Testis (tissue), 3 donors: ENCODE results near the gene IRX2. TPM values are rescaled to one million over a fixed set of nuclear protein-coding genes. Genes with fewer than 3 reads are reported as not detected.
A peak's percentile ranks its signal among the peaks of the same experiment; 100 is the strongest.

Experiments used
- DNase-seq: peaks from one replicate; pipeline ENCODE4 v3.0.0-alpha.2; 2019
- H3K27ac ChIP-seq, 2 donors: fragments of 200-600 bp; sonication (generic); one replicate each; pipeline ENCODE4 v1.5.1; 2019
- H3K27me3 ChIP-seq: fragments of 200-600 bp; sonication (generic); one replicate; pipeline ENCODE4 v1.5.1; 2019
- H3K36me3 ChIP-seq: fragments of 200-600 bp; sonication (generic); one replicate; pipeline ENCODE4 v1.5.1; 2017; ENCODE audit warnings: low read depth; ENCODE audit errors: missing control alignments
- H3K4me1 ChIP-seq: fragments of 200-600 bp; sonication (generic); one replicate; pipeline ENCODE4 v1.5.1; 2019
- H3K4me3 ChIP-seq, 2 donors: fragments of 200-600 bp; sonication (generic); one replicate each; pipeline ENCODE4 v1.5.1; 2017 to 2019
- H3K9me3 ChIP-seq: fragments of 200-600 bp; sonication (generic); one replicate; pipeline ENCODE4 v1.5.1; 2017
- CTCF ChIP-seq, 3 experiments: fragments of 450-650 bp in 2 of 3; fragments of 200-600 bp in 1 of 3; sonication (generic) in 1 of 3; IDR thresholded peaks; one replicate each; pipeline ENCODE4 v1.5.1; 2016 to 2019; ENCODE audit warnings: antibody characterized with exemption in 3 of 3, mild to moderate bottlenecking in 2 of 3, moderate library complexity in 1 of 3
- POLR2A ChIP-seq: fragments of 450-650 bp; IDR thresholded peaks from one replicate; pipeline ENCODE4 v1.6.1; 2017; ENCODE audit warnings: antibody characterized with exemption, mild to moderate bottlenecking, moderate library complexity
- WGBS, 2 donors: methylation state at CpG; one replicate each; pipeline ENCODE4 v1.1.5; 2018; 5-methylcytosine and 5-hydroxymethylcytosine counted together
- intact Hi-C: fragments of 100-400 bp; cut with DNase I; formaldehyde crosslinking; loops from one replicate; pipeline ENCODE4 v1.15.1; 2023; ENCODE audit warnings: low total_unique reads
- polyA plus RNA-seq: library from polyadenylated mRNA; stranded (reverse); fragments of 350-450 nt; fragmentation: Illumina TruSeq; extraction: RNeasy Lipid Tissue Mini Kit (QIAGEN cat#74804); gene quantifications from one replicate; pipeline ENCODE4 v1.2.3, GENCODE V29; 2014; ENCODE audit warnings: low read depth, low replicate concordance; ENCODE audit not compliant: insufficient read depth
- total RNA-seq, 2 donors: library from RNA; depleted of rRNA; stranded (reverse); fragments of >200 nt; gene quantifications; one replicate each; pipeline ENCODE4 v1.2.3, GENCODE V29; 2016

IRX2 gene
- total and polyA plus RNA-seq, 3 donors from 2014 or later, result 2.8 to 15.1 (median 9.1) TPM

- 2 to 9% methylated on average over 26 to 57 of the region's 86 CpGs for WGBS, 2 donors
- H3K4me1 ChIP-seq, result no peaks in the 10 kb centered on the region
- no peak for DNase-seq
- H3K4me3 ChIP-seq, result peak overlapping the region; percentile 9 to 13
- H3K36me3 ChIP-seq, result no peaks in the 10 kb centered on the region
- intact Hi-C loops, result no loop called here
- no peaks in the 10 kb centered on the region for H3K27me3 ChIP-seq
- H3K9me3 ChIP-seq, result no peaks in the 10 kb centered on the region
- TF ChIP-seq CTCF (IDR thresholded peaks at IDR 0.05) (no peak), POLR2A (no peak)
- H3K27ac ChIP-seq, result no peak overlapping the region
These were observed 3.2 kb downstream of the IRX2 start for GRCh38 chr5:2748179-2748860.

GRCh38 chr5:2747363-2748162 is 3.9 kb downstream of the IRX2 start:
- Histone ChIP-seq H3K4me3 (peak overlapping the region; percentile 9 to 13), H3K4me1 (no peaks in the 10 kb centered on the region), H3K27ac (no peak overlapping the region), H3K36me3 (no peaks in the 10 kb centered on the region), H3K27me3 (no peaks in the 10 kb centered on the region), H3K9me3 (no peaks in the 10 kb centered on the region)
- 12 to 19% methylated on average over 16 to 26 of the region's 26 CpGs for WGBS, 2 donors
- intact Hi-C loops, result no loop called here
- TF ChIP-seq CTCF (IDR thresholded peaks at IDR 0.05) (no peak), POLR2A (no peak)
- no peak for DNase-seq

- WGBS, 2 donors, result 9 to 36% methylated on average over 3 of the region's 3 CpGs
- Histone ChIP-seq H3K27me3 (no peaks in the 10 kb centered on the region), H3K27ac (no peak overlapping the region), H3K4me1 (no peaks in the 10 kb centered on the region), H3K36me3 (no peaks in the 10 kb centered on the region), H3K4me3 (no peak overlapping the region), H3K9me3 (no peaks in the 10 kb centered on the region)
- intact Hi-C loops, result no loop called here
- no peak for DNase-seq
- no peak for TF ChIP-seq CTCF (IDR thresholded peaks at IDR 0.05)
- TF ChIP-seq POLR2A, result no peak
These were observed 4.9 kb downstream of the IRX2 start for GRCh38 chr5:2746561-2747032.

- Histone ChIP-seq H3K27ac (no peak overlapping the region), H3K9me3 (no peaks in the 10 kb centered on the region), H3K4me3 (no peak overlapping the region), H3K27me3 (no peaks in the 10 kb centered on the region), H3K36me3 (no peaks in the 10 kb centered on the region), H3K4me1 (no peaks in the 10 kb centered on the region)
- WGBS, 2 donors, result 57 to 58% methylated on average over 2 of the region's 2 CpGs
- intact Hi-C loops, result no loop called here
- no peak for DNase-seq
- TF ChIP-seq POLR2A (no peak), CTCF (IDR thresholded peaks at IDR 0.05) (no peak)
These were observed 7.0 kb downstream of the IRX2 start for GRCh38 chr5:2744485-2744884.
